Endothelial cell of umbilical vein (primary cell): Measurements from ENCODE around the gene EML4. TPM values are rescaled to one million over a fixed set of nuclear protein-coding genes. Genes with fewer than 3 reads are reported as not detected.

Experiments used
- BruUV-seq: library from RNA; stranded (reverse); fragments of 400-500 nt; replicated peaks from 2 replicates; lab custom pipeline; 2021; lab: Mats Ljungman, UMichigan
- CTCF ChIA-PET: fragments of 300-600, 350-600 bp; sonication (Branson Sonifier 250); formaldehyde crosslinking; loops from one replicate; lab custom pipeline; 2021; ENCODE audit warnings: antibody characterized with exemption, inconsistent platforms; lab: Charles Lee
- POLR2A ChIA-PET: fragments of 300-600, 350-600 bp; sonication (Branson Sonifier 250); formaldehyde crosslinking; loops from one replicate; lab custom pipeline; 2021; ENCODE audit warnings: antibody characterized with exemption, inconsistent platforms; lab: Charles Lee
- DNase-seq: peaks from one replicate; pipeline ENCODE4 v3.0.0-alpha.2; 2011; ENCODE audit warnings: low read depth, low spot score
- FAIRE-seq: peaks from 2 replicates; lab custom pipeline; 2011; peaks lifted over from hg19 to GRCh38; lab: Jason Lieb, UNC
- H2AFZ ChIP-seq: 2 replicates; pipeline ENCODE4 v1.6.0; 2012; ENCODE audit warnings: low read depth, low read length, control low read depth, inconsistent platforms
- H3K27ac ChIP-seq: 2 replicates; pipeline ENCODE4 v1.5.1; 2011; ENCODE audit warnings: low read depth, mild to moderate bottlenecking, control low read depth, low read length, moderate library complexity; ENCODE audit not compliant: insufficient read depth
- H3K27me3 ChIP-seq, 2 experiments: 2 replicates each; pipeline versions ENCODE4 v1.6.0 to v1.6.1; 2011; ENCODE audit warnings: low read length in 2 of 2, mixed read lengths in 1 of 2; ENCODE audit not compliant: control insufficient read depth in 2 of 2, insufficient read depth in 2 of 2
- H3K36me3 ChIP-seq, 2 experiments: 2 replicates in 1 of 2; 3 replicates in 1 of 2; pipeline ENCODE4 v1.5.1; 2011; ENCODE audit warnings: low read length in 2 of 2, mild to moderate bottlenecking in 1 of 2, moderate library complexity in 1 of 2; ENCODE audit not compliant: control insufficient read depth in 2 of 2, insufficient read depth in 2 of 2; ENCODE audit errors: extremely low read depth in 1 of 2
- H3K4me1 ChIP-seq: 3 replicates; pipeline ENCODE4 v1.5.1; 2011; ENCODE audit warnings: mild to moderate bottlenecking, low read length; ENCODE audit not compliant: control insufficient read depth, insufficient read depth; ENCODE audit errors: extremely low read depth
- H3K4me2 ChIP-seq: 2 replicates; pipeline ENCODE4 v1.6.1; 2011; ENCODE audit warnings: low read length, control low read depth, mixed read lengths; ENCODE audit not compliant: insufficient read depth
- H3K4me3 ChIP-seq, 3 experiments: fragments of 200-600 bp in 1 of 3; sonication (generic), shearing (Covaris generic) in 1 of 3; replicated peaks in 1 of 3; 2 replicates each; pipeline ENCODE4 v1.5.1; 2011 to 2016; ENCODE audit warnings: control low read depth in 3 of 3, low read length in 3 of 3, mild to moderate bottlenecking in 2 of 3, inconsistent platforms in 1 of 3, low read depth in 1 of 3, moderate library complexity in 1 of 3; ENCODE audit not compliant: insufficient read depth in 1 of 3
- H3K79me2 ChIP-seq: 2 replicates; pipeline ENCODE4 v1.6.0; 2012; ENCODE audit warnings: low read length, inconsistent platforms; ENCODE audit not compliant: control insufficient read depth, insufficient read depth
- H3K9ac ChIP-seq: replicated peaks from 2 replicates; pipeline ENCODE3; 2011; ENCODE audit warnings: low read length, control low read depth; ENCODE audit not compliant: insufficient read depth; ENCODE audit errors: extremely low read depth
- H3K9me1 ChIP-seq: replicated peaks from 3 replicates; pipeline ENCODE4 v1.6.0; 2011; ENCODE audit warnings: mild to moderate bottlenecking, low read length; ENCODE audit not compliant: control insufficient read depth, insufficient read depth; ENCODE audit errors: extremely low read depth
- H3K9me3 ChIP-seq: replicated peaks from 2 replicates; pipeline ENCODE4 v1.5.1; 2012; ENCODE audit warnings: low read length, inconsistent platforms; ENCODE audit not compliant: control insufficient read depth, insufficient read depth
- H4K20me1 ChIP-seq: replicated peaks from 2 replicates; pipeline ENCODE3; 2011; ENCODE audit warnings: mild to moderate bottlenecking, low read length; ENCODE audit not compliant: control insufficient read depth, insufficient read depth; ENCODE audit errors: extremely low read depth
- CTCF ChIP-seq, 2 donors: IDR thresholded peaks; 1 replicate in 1 of 2; 2 replicates in 1 of 2; pipeline ENCODE4 v1.5.1; 2011; ENCODE audit warnings: low read length in 2 of 2, mild to moderate bottlenecking in 2 of 2, moderate library complexity in 2 of 2, control low read depth in 1 of 2, inconsistent platforms in 1 of 2, low read depth in 1 of 2; ENCODE audit not compliant: insufficient read depth in 1 of 2; ENCODE audit errors: extremely low read depth in 1 of 2
- EZH2 ChIP-seq: IDR thresholded peaks from 2 replicates; pipeline ENCODE4 v1.6.1; 2012; ENCODE audit warnings: borderline replicate concordance, low read depth, mild to moderate bottlenecking, moderate library complexity, low read length, inconsistent platforms; ENCODE audit not compliant: severe bottlenecking
- FOS ChIP-seq: IDR thresholded peaks from 2 replicates; pipeline ENCODE4 v1.6.1; 2011; ENCODE audit warnings: mild to moderate bottlenecking, low read length, moderate library complexity, borderline replicate concordance; ENCODE audit not compliant: insufficient read depth
- GATA2 ChIP-seq: IDR thresholded peaks from 2 replicates; pipeline ENCODE4 v1.7.0; 2011; ENCODE audit warnings: low read depth, mild to moderate bottlenecking, moderate library complexity, mixed read lengths, low read length; ENCODE audit not compliant: insufficient read length, insufficient read depth
- JUN ChIP-seq: IDR thresholded peaks from 2 replicates; pipeline ENCODE4 v1.6.1; 2011; ENCODE audit warnings: borderline replicate concordance, low read depth; ENCODE audit not compliant: insufficient read length, insufficient read depth
- MAX ChIP-seq: IDR thresholded peaks from 2 replicates; pipeline ENCODE4 v1.6.1; 2011; ENCODE audit not compliant: insufficient read depth, insufficient read length
- MYC ChIP-seq: IDR thresholded peaks from one replicate; pipeline ENCODE4 v1.6.1; 2011; ENCODE audit warnings: mild to moderate bottlenecking, low read depth, low read length
- POLR2A ChIP-seq: IDR thresholded peaks from 2 replicates; pipeline ENCODE4 v1.6.1; 2012; ENCODE audit warnings: low read depth, mild to moderate bottlenecking, control low read depth, low read length
- POLR2AphosphoS5 ChIP-seq: IDR thresholded peaks from 2 replicates; pipeline ENCODE4 v1.6.1; 2012; ENCODE audit warnings: low read depth, mild to moderate bottlenecking, control low read depth, low read length, moderate library complexity; ENCODE audit not compliant: insufficient read depth
- dilution Hi-C: fragments of 300-500 bp; cut with MboI; formaldehyde crosslinking; loops from one replicate; pipeline ENCODE4 v1.15.0; 2019; ENCODE audit warnings: low sequenced_read_pairs; ENCODE audit not compliant: extremely low pct_ligation_motif_present
- intact Hi-C: fragments of 100-400 bp; cut with micrococcal nuclease; formaldehyde crosslinking; loops from one replicate; pipeline ENCODE4 v1.10.0; 2022
- polyA plus RNA-seq, 4 experiments: library from polyadenylated mRNA; depleted of rRNA in 3 of 4; stranded (reverse) in 3 of 4; unstranded in 1 of 4; fragments of >200 nt; gene quantifications; 2 replicates each; pipeline versions ENCODE4 v1.2.1 to v1.2.3, GENCODE V29; 2011 to 2012; ENCODE audit warnings: missing spikeins in 1 of 4
- total RNA-seq: library from RNA; stranded (reverse); gene quantifications from 2 replicates; pipeline ENCODE4 v1.2.3, GENCODE V29; 2021

The EML4 gene
- total and polyA plus RNA-seq, 2 donors (not counting 3 experiments of a cell fraction or from before 2014, with no cell fraction given) = 13.3 to 32.0 TPM

DNA sequence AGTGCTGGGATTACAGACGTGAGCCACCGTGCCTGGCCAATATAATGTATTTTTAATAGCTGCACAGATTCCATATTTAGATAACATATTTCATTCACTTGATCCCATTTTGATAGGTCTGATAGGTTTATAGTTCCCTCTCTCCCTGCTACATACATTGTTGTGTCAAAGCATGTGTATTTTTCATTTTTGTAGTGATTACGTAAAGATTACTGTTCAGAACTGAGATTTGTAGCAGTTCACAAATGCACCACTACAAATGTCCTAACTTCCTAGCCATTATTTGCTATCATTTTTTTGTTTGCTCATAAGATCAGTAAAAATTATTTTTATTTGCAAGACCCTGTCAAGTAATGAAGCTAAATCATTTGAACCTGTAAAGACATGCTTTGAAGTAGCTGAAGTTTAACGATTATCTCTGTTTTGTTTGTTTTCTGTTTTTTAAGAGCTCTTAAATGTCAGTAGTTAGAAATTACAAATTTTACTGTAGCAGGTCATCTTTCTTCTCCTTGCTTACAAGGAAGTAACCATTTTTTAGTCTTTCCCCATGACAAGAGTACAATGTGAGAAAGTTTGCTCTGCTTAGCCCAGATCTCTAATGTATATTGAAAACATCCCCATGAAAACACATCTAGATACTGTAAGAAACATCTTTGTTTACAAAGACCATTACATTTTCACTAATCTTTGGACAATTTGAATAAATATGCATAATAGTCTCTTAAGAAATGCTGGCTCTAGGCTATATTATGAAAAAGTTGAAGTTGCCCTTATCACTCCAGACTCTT is 54.1 kb downstream of the EML4 start:
- Histone ChIP-seq H3K27ac (peak overlapping the region; percentile 12), H3K4me2 (peak overlapping the region; percentile 53), H4K20me1 (no peaks in the 10 kb centered on the region), H3K4me3 (no peak overlapping the region), H3K9me1 (no peaks in the 10 kb centered on the region), H3K9ac (no peak overlapping the region), H3K4me1 (peaks cover 13% of the 10 kb centered on the region), H3K79me2 (peaks cover 6% of the 10 kb centered on the region), H2AFZ (no peak overlapping the region), H3K27me3 (no peaks in the 10 kb centered on the region), H3K9me3 (no peaks in the 10 kb centered on the region), H3K36me3 (no peaks in the 10 kb centered on the region)
- no TSS peak for BruUV-seq
- FAIRE-seq (no peak), DNase-seq (peak; percentile 23)
- no peak for TF ChIP-seq EZH2
- TF ChIP-seq GATA2 = no peak
- no peak for TF ChIP-seq MYC
- no peak for TF ChIP-seq POLR2A
- TF ChIP-seq CTCF (IDR thresholded peaks at IDR 0.05; ENCODE audit: extremely low read depth in 1 of 2, insufficient read depth in 1 of 2, low read depth in 1 of 2, low read length in 2 of 2) = no peak
- TF ChIP-seq JUN = no peak
- TF ChIP-seq POLR2AphosphoS5 = no peak
- TF ChIP-seq MAX = no peak
- no peak for TF ChIP-seq FOS
- intact Hi-C loops = no loop called here
- ChIA-PET CTCF (interaction anchor here (1.3 to 1.9 kb wide), 2 partner anchors 10 to 105 kb away, joined by 5 to 7 read pairs; no protein-coding TSS in a partner anchor), POLR2A (no interaction called here)
- dilution Hi-C loops = no loop called here
